Activated T-cell treated with anti-CD3 and anti-CD28 coated beads for 1 hour (primary cell): ENCODE measurements around the gene GDF7.

Experiments used
- DNase-seq: peaks from one replicate; pipeline ENCODE4 v3.0.0-alpha.2; 2020; ENCODE audit warnings: low read depth

The GDF7 gene

GRCh38 chr2:20661421-20662307, 5.3 kb upstream of the GDF7 start:
- DNase-seq, result peak; percentile 50

GRCh38 chr2:20662308-20662937, 4.5 kb upstream of the GDF7 start:
- DNase-seq, result no peak

DNA sequence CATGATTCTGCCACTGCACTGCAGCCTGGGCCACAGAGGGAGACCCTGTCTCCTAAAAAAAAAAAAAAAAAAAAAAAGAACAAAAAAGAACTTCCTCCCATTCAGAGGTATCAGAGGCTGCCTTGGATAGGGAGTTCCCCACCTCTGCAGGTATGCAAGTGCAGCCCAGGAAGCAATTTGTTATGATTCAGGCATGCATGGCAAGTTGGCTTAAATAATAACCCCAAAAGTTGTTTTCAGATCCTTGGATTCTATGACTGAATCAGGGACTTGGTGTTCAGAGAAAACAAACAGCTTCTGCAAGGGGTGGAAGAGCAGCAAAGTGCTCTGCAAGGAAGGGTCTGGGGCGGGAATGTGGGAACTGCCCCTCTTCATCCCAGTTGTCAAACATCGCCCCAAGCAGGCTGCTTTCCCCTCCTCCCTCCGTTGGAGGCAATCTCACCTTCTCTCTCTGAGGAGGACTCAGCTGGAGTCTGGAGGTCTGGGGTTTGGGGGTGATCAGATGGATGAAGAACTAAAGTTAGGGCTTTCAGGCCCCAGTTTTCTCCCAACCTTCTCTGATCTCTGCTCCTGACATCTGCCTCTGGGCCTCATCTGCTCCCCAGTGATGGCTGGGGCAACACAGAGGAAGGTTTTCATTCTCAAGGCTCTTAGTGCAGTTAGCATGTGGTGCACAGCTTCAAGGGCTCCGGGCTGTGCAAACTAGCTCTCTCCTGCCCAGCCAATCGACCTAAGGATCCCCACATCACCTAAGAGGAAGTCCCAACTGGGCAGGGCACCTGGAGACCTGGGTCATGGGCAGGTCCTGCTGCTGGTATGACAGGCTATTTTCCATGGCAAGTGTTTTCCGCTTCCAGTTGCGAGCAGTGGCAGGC, 3.5 kb upstream of the GDF7 start:
- no peak for DNase-seq

GRCh38 chr2:20664071-20664390, 2.9 kb upstream of the GDF7 start:
- DNase-seq, result no peak

DNA sequence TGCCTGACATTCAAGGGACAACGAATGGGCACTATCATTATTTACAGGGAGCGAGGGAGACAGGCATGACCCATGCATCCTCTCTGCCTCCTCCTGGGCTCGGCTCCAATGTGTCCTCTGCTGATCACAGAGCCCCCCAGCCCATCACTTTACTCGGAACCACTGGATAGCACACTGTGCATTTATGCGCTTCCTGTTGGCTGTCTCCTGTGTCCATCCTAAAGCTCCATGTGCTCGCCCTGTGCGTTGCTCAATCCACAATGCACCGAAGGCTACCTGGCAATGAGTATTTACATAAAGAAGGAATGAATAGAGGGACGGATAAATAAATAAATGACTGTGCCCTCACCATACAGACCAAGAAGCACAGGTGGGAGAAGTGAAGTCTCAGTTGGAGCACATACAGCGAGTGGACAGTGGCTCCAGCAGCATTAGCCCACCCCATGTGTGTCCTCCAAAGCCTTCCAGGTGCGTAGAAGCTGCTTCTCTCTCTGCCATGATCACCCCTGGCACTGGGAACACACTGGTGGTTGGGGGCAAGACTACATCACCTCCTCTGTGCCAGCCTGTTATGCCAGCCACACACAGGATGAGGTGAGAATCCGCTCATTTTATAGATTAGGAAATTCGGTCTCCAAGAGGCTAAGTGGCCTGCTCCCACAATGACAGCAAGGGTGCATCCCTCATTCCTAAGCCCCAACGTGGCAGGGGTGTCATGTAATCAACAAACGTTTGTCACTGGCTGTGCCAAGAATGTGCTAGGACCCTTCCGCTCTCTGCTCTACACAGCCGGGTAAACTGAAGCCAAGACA, 2.3 kb upstream of the GDF7 start:
- no peak for DNase-seq

- DNase-seq, result no peak
Measured at GRCh38 chr2:20665243-20666004, 1.5 kb upstream of the GDF7 start.

- no peak for DNase-seq
Measured at GRCh38 chr2:20666005-20666303, 990 bp upstream of the GDF7 start.

DNA sequence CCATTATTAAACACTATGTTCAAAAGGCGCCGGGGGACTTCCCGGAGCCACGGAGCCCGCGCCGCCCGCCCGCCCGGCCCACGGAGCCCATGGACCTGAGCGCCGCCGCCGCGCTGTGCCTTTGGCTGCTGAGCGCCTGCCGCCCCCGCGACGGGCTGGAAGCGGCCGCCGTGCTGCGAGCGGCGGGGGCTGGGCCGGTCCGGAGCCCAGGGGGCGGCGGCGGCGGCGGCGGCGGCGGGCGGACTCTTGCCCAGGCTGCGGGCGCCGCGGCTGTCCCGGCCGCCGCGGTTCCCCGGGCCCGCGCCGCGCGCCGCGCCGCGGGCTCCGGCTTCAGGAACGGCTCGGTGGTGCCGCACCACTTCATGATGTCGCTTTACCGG, 197 bp downstream of the GDF7 start:
- no peak for DNase-seq

DNA sequence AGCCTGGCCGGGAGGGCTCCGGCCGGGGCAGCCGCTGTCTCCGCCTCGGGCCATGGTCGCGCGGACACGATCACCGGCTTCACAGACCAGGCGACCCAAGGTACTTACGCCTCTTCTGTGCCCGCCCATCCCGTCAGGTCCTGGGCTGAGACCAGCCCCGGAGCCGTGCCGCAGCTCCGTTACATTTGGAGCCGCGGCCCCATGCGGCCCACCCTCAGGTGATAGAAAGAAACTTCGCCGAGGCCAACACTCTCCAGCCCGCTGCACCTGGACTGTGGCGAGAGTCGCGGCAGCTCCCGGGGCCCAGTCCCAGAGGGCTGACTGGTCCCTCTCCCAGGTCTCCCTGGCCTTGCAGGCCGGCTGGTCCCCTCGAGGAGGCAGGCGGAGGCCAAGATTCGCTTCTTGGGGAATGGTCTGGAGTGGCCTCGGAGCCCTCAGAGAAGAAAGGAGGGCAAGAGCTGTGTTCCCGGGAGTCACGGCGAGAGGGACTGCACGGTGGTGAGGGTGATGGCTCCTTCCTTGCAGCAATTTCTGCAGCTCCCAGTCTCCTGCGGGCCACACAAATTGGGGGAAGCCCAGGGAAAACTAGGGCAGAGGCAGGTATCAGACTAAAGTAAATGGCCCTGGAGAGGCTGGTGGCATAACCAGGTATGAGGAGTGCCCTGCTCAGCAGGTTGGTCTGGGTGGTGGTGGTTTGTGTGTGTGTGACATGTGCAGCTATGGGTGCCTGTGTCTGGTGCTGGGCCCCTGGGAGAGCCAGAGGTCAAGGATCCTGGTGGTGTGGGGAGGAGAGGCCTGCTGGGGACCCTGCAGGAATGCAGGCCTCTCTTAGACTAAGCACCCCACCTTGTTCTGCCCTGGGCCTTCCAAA, 822 bp downstream of the GDF7 start:
- DNase-seq, result no peak

- DNase-seq, result no peak
Measured at GRCh38 chr2:20668451-20668850, 1.5 kb downstream of the GDF7 start.

GRCh38 chr2:20668871-20669475, 2.0 kb downstream of the GDF7 start:
- DNase-seq, result no peak

GRCh38 chr2:20669562-20670314, 2.8 kb downstream of the GDF7 start:
- no peak for DNase-seq

DNA sequence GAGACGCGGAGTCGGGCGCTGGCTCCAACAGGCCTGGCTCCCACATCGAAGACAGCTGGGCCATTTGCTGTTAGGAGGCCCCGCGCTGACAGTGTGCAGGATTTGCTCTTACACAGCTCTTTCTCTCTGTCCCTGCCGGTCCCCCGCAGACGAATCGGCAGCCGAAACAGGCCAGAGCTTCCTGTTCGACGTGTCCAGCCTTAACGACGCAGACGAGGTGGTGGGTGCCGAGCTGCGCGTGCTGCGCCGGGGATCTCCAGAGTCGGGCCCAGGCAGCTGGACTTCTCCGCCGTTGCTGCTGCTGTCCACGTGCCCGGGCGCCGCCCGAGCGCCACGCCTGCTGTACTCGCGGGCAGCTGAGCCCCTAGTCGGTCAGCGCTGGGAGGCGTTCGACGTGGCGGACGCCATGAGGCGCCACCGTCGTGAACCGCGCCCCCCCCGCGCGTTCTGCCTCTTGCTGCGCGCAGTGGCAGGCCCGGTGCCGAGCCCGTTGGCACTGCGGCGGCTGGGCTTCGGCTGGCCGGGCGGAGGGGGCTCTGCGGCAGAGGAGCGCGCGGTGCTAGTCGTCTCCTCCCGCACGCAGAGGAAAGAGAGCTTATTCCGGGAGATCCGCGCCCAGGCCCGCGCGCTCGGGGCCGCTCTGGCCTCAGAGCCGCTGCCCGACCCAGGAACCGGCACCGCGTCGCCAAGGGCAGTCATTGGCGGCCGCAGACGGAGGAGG, 3.5 kb downstream of the GDF7 start:
- no peak for DNase-seq

GRCh38 chr2:20671036-20671735, 4.2 kb downstream of the GDF7 start:
- no peak for DNase-seq

DNA sequence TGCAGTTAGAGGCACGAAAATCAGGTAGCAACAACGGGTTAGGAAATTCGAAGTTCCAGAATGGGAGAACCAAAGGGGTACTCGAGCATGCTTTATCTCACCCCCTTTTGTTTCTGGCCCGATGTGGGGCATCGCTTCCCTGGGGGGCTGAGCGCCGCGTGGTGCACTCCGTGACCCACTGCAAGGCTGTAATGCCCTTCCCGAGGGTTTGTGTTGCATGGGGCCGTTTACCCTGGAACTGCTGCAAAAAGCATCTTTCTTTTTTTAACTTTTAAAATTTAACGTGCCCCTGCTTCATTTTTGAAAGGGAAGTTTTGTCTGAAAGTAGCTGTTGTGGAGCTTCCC, 4.8 kb downstream of the GDF7 start:
- DNase-seq, result no peak

DNA sequence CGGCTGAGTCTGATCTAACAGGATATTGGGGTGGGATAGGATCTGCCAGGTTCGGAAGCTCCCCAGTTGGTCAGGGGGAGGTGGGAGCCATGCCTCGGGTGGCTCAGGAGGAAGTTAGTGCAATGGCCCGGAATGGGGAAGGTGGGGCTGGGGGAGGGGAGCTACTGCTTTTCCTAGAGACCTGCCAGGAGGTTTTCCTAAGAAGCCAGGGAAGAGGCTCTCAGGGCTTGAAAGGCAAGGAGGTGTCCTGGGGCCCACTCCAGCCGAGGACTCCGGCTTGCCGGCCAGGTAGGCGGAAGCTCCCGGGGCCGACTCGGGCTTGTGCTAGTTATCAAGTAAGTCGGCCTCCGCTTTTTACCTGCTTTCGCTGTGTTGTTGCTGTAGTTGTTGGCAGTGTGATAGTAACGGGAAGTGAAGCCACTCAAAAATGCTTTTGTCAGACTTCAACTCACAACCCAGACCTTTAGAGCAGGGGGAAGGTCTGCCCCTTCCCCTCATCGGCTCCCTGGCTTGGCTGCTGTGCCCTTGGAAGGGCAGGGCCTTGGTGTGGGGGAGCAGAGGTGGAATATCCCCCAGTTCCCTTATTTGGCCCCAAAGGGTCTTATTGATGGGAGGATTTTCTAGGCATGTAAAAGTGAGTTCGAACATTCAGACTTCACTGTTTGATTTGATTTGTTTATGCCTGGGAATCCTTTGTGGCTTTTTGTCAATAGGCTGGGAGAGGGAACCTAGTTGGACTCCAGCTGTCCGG, 5.4 kb downstream of the GDF7 start:
- no peak for DNase-seq

- no peak for DNase-seq
Measured at GRCh38 chr2:20673686-20674308, 6.9 kb downstream of the GDF7 start.
